Fibroblast of the aortic adventitia (primary cell): Measurements from ENCODE around the gene SLC24A5. TPM values are rescaled to one million over a fixed set of nuclear protein-coding genes. Genes with fewer than 3 reads are reported as not detected.

Experiments used
- DNase-seq: peaks from one replicate; pipeline ENCODE4 v3.0.0-alpha.2; 2010; ENCODE audit warnings: low read depth
- H3K4me3 ChIP-seq: 2 replicates; pipeline ENCODE4 v1.5.1; 2011; ENCODE audit warnings: low read depth, mild to moderate bottlenecking, control low read depth, low read length, moderate library complexity
- CTCF ChIP-seq: IDR thresholded peaks from 2 replicates; pipeline ENCODE4 v1.5.1; 2011; ENCODE audit warnings: mild to moderate bottlenecking, low read length, control low read depth, inconsistent platforms; ENCODE audit not compliant: insufficient read depth
- total RNA-seq: library from RNA; depleted of rRNA; stranded (reverse); fragments of >200 nt; gene quantifications from 2 replicates; pipeline ENCODE4 v1.2.3, GENCODE V29; 2012; ENCODE audit warnings: low replicate concordance

The SLC24A5 gene
- total RNA-seq, 1 donor: not detected

DNA sequence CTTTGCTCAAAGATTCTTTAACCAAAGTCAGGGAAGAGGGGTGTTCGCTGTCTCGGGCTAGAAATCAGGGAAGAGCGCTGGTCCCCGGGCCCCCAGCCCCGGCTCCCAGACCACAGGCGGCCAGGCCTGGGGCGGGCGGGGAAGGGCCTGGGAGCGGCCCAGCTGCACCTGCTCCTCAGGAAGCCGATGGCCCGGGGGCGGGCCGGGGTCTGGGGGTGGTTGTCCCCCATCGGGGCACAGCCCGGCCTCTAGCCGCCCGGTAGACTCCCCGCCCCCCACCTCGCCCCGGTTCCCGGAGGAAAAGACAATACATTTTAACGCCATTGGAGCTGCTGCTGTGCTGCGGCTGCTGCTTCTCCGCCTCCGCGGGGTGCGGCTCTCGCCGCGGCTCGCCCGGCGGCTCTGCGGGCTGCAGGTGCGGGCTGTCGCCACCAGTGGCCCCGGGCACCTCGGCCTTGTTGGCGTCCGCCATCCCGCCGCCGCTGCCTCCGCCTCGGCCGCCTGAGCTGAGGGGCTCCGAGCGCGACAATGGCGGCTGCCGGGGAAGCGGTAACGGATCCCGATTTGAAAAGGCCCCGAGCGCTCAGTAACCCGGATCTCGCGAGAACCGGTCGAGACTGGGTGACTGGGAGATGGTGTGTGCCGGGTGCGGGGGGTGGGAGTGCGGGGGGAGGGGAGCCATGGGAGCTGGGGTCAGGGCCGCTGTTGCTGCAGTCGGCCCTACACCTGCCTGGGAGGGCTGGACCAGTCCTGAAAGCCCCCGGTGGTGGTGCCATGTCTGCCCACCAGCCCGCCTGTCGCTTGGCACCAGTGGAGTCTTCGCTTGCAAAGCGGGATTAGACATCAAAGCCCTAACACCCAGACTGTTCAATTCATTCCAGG is 57.2 kb downstream of the SLC24A5 start, which contains the start of gene MYEF2:
Gene MYEF2, minus strand, starts transcription at position 530 of the 882 bp plus-strand sequence. Its CDS starts 58 bp downstream, at position 472.
- peak within 1 kb of the TSS; percentile 63 for H3K4me3 ChIP-seq
- no peak for TF ChIP-seq CTCF
- DNase-seq: peak; percentile 46

- no peak for DNase-seq
- H3K4me3 ChIP-seq: peak overlapping the region; percentile 63
- no peak for TF ChIP-seq CTCF
Observed at GRCh38 chr15:48178648-48178931, 57.8 kb downstream of the SLC24A5 start.

DNA sequence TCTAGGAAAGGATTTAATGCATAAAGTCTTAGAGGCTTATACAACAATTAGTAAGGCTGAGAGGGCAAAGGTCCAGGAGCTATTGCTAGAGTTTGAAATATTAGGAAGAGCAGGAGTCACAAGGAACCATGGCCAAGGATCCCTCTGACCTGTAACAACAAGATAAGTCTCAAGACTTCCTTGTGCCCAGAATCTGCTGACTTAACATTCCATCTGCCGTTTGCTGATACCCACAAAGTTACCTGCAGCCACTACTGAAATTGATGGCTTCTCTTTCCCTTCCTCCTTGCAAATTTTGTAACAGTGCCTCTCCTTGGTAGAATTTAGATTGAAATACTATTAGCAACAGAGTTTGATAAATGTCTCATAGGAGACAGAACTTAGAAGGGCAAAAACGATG is 62.0 kb downstream of the SLC24A5 start:
- no peak for TF ChIP-seq CTCF
- DNase-seq: no peak
- no peak overlapping the region for H3K4me3 ChIP-seq

DNA sequence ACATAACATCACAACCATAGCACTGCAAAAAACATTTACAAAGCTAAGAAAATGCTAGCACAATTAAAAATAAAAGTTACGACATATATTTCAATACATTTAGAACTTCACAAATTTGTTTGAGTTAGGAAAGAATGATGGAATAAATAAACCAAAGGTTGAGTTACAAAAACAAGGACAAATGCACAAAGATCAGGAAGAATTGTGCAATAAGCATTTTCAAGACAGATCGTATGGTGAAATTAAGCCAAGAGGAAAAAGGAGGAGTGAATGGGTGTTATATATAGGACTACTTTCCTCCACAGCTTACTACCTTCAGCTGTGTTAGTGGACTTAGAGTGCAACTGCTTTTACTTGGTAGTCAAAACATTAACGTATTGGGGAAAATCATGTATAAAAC is 64.7 kb downstream of the SLC24A5 start:
- no peak for DNase-seq
- TF ChIP-seq CTCF: no peak
- no peak overlapping the region for H3K4me3 ChIP-seq

- H3K4me3 ChIP-seq: no peak overlapping the region
- no peak for DNase-seq
- TF ChIP-seq CTCF: no peak
Observed at GRCh38 chr15:48186271-48186670, 65.5 kb downstream of the SLC24A5 start.

DNA sequence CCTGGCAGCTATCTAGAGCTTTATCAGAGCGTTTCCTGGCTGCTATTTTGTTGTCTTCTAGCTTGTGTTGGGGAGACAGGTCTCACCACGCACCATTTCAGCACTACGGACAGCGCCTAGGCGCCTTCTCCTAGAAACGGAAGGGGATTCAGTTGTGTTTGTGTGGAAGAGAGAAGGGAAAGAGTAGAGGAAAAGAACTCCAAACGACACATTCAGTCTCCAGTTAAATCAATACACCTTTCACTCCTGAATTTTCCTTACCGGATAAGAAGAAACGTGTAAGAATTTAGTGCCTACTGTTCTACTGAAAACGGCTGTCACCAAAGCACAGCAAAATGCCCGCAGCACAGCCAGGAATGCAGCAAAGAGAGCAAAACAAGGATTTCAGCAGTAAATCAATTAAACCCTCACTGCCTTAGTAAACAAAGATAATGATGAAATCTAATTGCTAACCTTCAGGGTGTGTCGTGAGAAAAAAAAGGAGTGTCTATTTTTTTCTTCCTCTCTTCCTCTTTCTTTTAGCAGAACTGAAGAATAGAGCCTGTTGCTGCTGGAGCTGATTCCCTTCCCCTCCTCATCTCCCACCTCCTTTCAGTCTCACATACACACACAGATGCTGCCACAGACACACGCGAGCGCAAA is 70.3 kb downstream of the SLC24A5 start:
- H3K4me3 ChIP-seq: no peak overlapping the region
- peak; percentile 67 for DNase-seq
- no peak for TF ChIP-seq CTCF
